ENCODE data around the gene DPP10.

The DPP10 gene

GRCh38 chr2:115484983-115485382, 1042.5 kb downstream of the DPP10 start:
- DNase-seq, result no peak

GRCh38 chr2:115491186-115491793, 1048.8 kb downstream of the DPP10 start:
- DNase-seq, result no peak

- DNase-seq, result no peak
These were observed 1062.9 kb downstream of the DPP10 start for GRCh38 chr2:115505331-115505730.

- no peak for DNase-seq
These were observed 1078.3 kb downstream of the DPP10 start for GRCh38 chr2:115520727-115521126.

DNA sequence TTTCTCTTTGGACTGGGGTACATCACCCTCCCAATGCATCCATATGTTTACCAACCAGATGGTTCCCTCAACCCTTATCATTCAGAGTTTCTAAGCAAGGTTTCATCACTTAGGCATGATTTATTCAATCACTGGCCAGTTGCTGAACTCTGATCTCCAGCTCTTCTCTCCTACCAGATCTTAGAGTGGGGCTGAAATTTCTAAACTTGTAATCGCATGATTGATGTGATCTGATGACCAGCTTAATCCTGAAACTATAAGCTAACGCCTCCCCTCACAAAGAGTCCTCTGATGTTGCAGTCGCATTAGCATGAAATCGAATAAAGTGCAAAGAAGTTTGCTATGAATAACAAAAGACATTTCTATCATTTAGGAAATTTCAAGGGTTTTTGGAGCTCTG, 1082.0 kb downstream of the DPP10 start:
- DNase-seq, result no peak

DNA sequence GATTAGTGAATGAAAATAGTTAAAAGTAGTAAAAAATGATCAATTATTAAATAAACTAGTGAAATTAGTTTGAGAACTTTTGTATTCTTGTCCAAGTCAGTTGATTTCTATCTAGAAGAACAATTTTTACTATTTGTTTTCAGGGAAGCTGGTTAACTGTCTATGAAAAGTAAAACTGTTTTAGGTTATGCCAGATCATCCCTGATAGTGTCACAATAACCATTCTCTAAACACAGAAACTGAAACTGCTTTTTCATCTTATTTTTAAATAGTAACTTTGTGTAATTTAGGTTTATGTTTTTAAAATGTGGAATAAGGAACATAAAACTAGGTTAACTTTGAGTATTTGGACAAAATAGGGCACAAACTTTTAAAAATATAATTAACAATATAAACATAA, 1087.2 kb downstream of the DPP10 start:
- no peak for DNase-seq

DNA sequence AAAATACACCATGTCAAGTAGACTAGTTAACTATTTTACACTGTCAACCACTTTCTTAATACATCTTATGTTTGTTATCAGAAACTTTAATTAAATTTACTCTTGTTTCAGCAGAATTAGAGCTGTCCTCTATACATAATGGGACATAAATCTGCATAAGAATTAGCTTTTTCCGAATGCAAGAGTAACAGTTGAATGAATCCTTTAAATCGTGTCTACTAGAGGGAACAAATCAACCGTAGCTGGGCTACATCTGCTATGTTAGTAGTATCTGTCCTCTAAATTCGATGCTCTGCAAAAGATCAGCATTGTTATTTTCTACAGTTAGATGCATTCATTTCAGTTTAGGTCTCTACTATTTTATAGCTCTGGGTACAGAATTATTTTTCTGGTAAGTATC, 1090.6 kb downstream of the DPP10 start:
- DNase-seq, result no peak

DNA sequence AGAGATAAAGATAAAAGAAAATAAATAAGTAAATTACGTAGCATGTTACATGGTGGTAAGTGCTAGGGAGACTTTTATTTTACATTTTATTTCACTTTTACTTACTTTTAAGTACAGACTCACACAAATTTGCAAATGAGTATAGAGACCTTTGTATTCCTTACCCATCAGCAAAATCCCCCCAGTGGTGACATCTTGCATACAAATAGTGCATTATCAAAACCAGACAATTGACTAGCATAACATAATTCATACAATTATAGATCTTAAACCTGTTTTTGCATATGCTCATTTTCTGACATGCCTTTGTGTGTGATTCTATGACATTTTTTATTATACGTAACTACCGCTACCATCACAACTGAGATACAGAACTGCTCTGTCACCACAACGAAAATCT, 1099.4 kb downstream of the DPP10 start:
- no peak for DNase-seq

GRCh38 chr2:115542331-115542730, 1099.9 kb downstream of the DPP10 start:
- DNase-seq, result no peak

DNA sequence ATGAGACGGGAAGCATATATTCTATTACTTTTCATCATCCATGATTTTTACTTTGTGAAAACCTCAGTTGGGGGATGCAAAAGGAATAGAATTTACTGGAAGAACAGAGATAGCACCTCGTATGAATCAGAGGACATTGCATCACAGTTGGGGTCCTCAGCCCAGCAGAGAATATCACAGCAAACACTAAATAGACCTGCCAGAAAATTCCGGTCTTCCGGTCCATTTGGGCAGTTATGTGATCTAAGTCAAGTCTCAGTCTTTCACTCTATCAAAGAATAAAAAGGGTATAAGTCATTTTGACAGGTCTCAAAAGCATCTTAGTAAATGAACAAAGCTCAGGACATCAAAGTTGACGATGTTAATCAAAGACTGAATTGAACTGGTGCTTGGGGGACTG, 1100.6 kb downstream of the DPP10 start:
- no peak for DNase-seq

DNA sequence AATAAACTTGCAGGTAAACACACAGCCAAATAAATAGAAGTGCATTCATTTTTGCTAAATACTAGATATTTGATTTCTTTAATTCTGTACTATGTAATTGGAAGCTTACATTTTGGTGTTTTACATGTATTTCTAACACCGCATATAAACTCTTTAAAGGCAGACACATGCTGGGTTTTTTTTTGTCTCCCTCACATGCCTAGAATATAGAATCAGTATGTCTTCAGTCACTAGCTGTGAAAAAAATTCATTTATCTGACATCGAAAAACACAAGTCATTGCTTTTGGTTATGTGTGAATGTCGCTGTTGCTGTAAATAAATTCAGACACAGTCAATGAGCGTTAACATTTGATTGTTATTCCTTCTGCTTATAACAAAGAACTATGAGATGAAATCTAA, 1101.0 kb downstream of the DPP10 start:
- DNase-seq, result no peak

GRCh38 chr2:115549611-115550130, 1107.2 kb downstream of the DPP10 start:
- DNase-seq, result no peak

- DNase-seq, result no peak
These were observed 1110.3 kb downstream of the DPP10 start for GRCh38 chr2:115552726-115553125.

DNA sequence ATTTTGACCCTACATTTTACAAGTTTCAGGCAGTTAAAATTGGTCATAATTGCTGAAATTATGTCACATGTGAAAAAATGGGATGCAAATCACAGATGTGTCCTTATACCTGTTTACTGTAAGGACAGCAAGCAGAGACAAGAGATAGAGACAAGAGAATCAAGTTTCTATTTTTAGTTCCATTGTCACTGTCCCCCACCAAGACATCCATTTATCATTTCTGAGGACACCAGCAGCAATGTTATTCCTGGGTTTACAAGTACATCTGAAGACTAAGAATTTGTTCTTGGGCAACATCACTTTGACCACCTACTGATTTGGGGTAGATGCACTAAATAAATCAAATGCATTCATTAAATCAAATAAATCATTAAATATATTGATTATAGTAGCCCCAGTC, 1111.7 kb downstream of the DPP10 start:
- DNase-seq, result no peak

- DNase-seq, result no peak
These were observed 1116.3 kb downstream of the DPP10 start for GRCh38 chr2:115558725-115559124.

DNA sequence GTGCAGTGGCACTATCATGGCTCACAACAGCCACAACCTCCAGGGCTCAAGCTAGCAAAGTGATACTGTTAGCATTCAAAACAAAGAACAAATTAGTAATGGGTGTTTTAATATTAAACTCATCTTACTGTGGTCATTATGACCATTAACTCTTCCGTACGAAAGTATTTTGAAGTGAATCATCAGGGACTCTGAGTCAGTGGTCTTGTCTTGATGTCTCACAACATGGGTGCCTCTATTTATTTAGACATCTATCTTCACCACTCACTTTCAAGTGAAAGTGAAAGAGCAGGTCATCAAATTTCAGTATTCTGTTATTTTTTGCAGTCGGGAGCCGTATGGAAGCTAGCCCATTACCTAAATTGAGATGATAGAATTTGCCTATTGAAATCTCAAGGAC, 1118.2 kb downstream of the DPP10 start:
- DNase-seq, result no peak

DNA sequence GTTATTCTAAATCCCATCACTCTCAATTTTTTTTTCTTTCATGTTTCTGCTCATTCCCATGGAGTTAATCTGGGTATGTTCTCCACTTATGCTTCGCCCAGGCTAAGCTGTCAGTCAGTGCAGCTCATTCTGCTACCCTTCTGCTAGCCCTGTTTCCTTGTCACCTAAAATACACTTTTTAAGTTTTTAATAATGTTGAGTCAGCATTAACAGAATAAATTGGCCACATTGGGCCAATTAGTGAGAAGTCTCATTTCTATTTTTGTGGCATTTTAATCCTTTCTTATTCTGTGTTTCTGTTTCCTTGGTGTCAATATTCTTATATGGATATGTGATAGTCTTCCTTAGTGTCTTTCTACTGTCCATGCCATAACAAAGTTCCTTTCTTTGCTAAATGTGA, 1126.2 kb downstream of the DPP10 start:
- no peak for DNase-seq

DNA sequence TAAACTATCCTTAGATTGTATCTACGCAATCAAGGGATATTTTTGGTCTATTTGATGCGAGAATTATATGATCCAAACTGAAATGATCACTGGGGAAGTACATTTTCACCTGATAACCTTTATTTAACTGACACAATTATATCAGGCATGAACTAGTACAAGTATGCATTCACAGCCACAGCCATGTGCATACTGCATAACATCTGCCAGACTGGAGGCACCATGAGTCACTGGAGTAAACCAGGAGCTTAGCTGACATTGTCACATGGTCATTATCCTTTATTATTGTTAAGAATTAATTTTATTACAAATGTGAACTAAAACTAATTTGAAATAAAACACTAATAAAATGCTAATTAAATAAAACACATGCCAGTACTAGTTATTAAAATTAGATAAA, 1127.1 kb downstream of the DPP10 start:
- DNase-seq, result no peak

DNA sequence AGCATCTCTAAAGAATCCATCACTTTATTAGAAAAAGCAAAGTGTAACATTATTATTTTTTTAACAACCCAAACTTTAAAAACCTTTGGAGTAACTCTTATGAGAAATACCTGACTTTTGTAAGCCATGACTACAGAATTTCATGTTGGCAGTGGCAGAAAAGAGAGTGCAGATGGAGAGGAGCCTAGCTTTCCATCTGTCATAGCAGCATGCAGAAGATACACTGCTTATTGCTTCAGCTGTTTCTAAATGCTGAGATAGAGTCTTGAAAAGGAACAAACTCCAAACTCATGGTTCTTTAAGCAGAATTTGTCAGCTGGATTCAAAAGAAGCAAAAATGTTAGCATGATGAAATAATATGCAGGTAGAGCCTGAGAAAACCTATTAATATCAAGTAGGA, 1130.3 kb downstream of the DPP10 start:
- DNase-seq, result no peak

GRCh38 chr2:115573756-115574155, 1131.3 kb downstream of the DPP10 start:
- no peak for DNase-seq

DNA sequence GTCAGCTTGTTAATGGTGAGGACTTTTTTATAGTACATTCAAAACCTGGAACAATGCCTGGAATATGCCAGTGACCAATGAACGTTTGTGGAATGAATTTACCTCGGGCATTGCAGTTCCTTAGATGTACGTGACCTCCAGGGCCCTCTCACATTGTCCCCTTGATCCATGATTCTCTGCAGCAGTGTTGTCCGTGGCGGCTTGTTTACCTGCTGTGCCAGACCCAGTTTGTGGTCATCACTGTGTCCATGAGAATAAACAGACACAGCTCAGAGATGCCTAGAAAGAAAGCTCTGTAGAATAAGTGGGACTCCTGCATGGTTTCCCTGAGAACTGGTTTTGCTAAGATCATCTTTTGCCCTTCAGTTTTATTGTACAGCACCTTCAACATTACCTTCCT, 1132.2 kb downstream of the DPP10 start:
- no peak for DNase-seq

GRCh38 chr2:115580784-115581183, 1138.3 kb downstream of the DPP10 start:
- no peak for DNase-seq

DNA sequence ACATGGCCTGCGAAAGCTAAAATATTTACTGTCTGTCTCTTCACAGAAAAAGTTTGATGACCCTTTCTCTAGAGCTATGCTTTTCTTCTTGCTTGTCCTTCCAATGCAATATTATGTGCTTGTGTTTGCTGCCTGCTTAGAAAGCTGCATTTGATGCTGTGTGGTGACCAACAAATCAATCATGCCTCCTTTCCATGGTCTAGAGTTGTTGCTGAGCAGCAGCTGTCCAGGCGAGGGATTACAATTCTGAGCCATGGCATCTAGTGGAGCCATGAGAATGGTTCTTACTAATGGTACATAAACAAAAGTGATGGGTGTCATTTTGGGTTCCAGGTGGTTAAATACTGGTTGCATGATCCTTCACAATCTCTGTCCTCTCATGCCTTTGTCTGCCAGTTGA, 1142.1 kb downstream of the DPP10 start:
- no peak for DNase-seq

GRCh38 chr2:115596659-115597375, 1154.4 kb downstream of the DPP10 start:
- DNase-seq, result no peak

- DNase-seq, result no peak
These were observed 1160.8 kb downstream of the DPP10 start for GRCh38 chr2:115603285-115603684.

Data from T1000 (cell line).